ENCODE data around the gene UBTD2.
"Not testable (repeated sequence)": the region's sequence is repeated elsewhere in the genome, so short reads cannot be mapped to it uniquely, and the experiment has no call there.

Gene UBTD2

DNA sequence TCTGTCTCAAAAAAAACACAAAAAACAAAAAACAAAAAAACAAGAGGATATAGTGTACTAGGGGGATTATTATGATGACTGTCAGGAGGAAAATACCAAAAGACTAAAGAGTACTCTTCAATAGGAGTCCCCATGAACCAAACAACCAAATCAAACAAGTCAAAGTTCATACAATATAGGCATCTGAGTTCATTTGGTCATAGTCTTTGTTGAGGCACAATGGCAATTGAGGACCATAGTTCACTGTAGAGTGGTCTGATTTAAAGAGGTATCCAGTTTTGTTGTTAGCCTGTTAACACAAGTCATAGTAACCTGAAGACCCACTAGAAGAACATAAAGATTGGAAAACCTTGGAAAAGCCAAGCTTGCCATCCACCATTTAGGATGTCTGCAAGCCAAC lies 11.3 kb upstream of the UBTD2 start:
- ATAC-seq: no peak
- no peak for TF ChIP-seq ZNF70 (CRISPR knock-in tag; IDR thresholded peaks at IDR 0.05)
- TF ChIP-seq, protein P1, sequence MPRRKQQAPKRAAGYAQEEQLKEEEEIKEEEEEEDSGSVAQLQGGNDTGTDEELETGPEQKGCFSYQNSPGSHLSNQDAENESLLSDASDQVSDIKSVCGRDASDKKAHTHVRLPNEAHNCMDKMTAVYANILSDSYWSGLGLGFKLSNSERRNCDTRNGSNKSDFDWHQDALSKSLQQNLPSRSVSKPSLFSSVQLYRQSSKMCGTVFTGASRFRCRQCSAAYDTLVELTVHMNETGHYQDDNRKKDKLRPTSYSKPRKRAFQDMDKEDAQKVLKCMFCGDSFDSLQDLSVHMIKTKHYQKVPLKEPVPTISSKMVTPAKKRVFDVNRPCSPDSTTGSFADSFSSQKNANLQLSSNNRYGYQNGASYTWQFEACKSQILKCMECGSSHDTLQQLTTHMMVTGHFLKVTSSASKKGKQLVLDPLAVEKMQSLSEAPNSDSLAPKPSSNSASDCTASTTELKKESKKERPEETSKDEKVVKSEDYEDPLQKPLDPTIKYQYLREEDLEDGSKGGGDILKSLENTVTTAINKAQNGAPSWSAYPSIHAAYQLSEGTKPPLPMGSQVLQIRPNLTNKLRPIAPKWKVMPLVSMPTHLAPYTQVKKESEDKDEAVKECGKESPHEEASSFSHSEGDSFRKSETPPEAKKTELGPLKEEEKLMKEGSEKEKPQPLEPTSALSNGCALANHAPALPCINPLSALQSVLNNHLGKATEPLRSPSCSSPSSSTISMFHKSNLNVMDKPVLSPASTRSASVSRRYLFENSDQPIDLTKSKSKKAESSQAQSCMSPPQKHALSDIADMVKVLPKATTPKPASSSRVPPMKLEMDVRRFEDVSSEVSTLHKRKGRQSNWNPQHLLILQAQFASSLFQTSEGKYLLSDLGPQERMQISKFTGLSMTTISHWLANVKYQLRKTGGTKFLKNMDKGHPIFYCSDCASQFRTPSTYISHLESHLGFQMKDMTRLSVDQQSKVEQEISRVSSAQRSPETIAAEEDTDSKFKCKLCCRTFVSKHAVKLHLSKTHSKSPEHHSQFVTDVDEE (CRISPR knock-in tag; IDR thresholded peaks at IDR 0.05): no peak

DNA sequence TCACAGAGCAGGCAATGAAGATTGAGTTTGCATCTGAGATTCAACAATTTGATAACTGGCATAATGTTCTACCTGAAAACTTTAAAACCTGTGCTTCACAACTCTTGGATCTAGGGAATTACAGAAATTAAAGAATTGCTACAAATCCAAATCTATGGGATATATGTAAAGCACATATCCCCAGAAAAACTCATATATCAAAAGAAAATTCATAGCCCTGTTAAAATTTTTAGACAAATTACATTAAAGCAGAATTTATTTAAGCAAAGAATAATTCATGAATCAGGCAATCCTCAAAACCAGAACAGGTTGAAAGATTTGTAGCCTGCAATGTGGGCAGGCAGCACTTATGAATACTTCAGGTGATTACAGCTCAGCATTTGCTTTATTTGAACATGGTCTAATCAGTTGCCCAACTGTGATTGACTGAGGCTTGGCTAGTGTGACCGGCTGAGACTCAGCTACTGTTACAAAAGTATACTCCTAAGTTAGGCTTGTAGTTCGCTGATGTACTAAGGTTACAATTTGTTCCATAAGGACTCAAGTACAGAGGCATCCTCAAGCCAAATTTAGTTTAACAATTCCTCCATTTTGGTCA lies 10.3 kb upstream of the UBTD2 start:
- ATAC-seq: no peak
- TF ChIP-seq ZNF8 (CRISPR knock-in tag; IDR thresholded peaks at IDR 0.05) (no peak), ZC3H10 (CRISPR knock-in tag; IDR thresholded peaks at IDR 0.05) (no peak), BACH2 (CRISPR knock-in tag; IDR thresholded peaks at IDR 0.05; ENCODE audit: borderline replicate concordance) (no peak), RARB (CRISPR knock-in tag; IDR thresholded peaks at IDR 0.05) (no peak), ZFP3 (CRISPR knock-in tag; IDR thresholded peaks at IDR 0.05) (no peak), ESRRG (CRISPR knock-in tag; IDR thresholded peaks at IDR 0.05) (no peak), TCF4 (CRISPR knock-in tag; IDR thresholded peaks at IDR 0.05; ENCODE audit: borderline replicate concordance) (no peak), ARNTL (CRISPR knock-in tag; IDR thresholded peaks at IDR 0.05; ENCODE audit: borderline replicate concordance, low read depth) (no peak)
- TF ChIP-seq, protein P2, sequence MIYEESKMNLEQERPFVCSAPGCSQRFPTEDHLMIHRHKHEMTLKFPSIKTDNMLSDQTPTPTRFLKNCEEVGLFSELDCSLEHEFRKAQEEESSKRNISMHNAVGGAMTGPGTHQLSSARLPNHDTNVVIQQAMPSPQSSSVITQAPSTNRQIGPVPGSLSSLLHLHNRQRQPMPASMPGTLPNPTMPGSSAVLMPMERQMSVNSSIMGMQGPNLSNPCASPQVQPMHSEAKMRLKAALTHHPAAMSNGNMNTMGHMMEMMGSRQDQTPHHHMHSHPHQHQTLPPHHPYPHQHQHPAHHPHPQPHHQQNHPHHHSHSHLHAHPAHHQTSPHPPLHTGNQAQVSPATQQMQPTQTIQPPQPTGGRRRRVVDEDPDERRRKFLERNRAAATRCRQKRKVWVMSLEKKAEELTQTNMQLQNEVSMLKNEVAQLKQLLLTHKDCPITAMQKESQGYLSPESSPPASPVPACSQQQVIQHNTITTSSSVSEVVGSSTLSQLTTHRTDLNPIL (CRISPR knock-in tag; IDR thresholded peaks at IDR 0.05; ENCODE audit: low read depth): no peak
- TF ChIP-seq, protein P1 (CRISPR knock-in tag; IDR thresholded peaks at IDR 0.05): no peak
- TF ChIP-seq, protein P3, sequence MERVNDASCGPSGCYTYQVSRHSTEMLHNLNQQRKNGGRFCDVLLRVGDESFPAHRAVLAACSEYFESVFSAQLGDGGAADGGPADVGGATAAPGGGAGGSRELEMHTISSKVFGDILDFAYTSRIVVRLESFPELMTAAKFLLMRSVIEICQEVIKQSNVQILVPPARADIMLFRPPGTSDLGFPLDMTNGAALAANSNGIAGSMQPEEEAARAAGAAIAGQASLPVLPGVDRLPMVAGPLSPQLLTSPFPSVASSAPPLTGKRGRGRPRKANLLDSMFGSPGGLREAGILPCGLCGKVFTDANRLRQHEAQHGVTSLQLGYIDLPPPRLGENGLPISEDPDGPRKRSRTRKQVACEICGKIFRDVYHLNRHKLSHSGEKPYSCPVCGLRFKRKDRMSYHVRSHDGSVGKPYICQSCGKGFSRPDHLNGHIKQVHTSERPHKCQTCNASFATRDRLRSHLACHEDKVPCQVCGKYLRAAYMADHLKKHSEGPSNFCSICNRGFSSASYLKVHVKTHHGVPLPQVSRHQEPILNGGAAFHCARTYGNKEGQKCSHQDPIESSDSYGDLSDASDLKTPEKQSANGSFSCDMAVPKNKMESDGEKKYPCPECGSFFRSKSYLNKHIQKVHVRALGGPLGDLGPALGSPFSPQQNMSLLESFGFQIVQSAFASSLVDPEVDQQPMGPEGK (CRISPR knock-in tag; IDR thresholded peaks at IDR 0.05; ENCODE audit: borderline replicate concordance): no peak
- TF ChIP-seq, protein P4, sequence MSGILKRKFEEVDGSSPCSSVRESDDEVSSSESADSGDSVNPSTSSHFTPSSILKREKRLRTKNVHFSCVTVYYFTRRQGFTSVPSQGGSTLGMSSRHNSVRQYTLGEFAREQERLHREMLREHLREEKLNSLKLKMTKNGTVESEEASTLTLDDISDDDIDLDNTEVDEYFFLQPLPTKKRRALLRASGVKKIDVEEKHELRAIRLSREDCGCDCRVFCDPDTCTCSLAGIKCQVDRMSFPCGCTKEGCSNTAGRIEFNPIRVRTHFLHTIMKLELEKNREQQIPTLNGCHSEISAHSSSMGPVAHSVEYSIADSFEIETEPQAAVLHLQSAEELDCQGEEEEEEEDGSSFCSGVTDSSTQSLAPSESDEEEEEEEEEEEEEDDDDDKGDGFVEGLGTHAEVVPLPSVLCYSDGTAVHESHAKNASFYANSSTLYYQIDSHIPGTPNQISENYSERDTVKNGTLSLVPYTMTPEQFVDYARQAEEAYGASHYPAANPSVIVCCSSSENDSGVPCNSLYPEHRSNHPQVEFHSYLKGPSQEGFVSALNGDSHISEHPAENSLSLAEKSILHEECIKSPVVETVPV (CRISPR knock-in tag; IDR thresholded peaks at IDR 0.05): no peak

DNA sequence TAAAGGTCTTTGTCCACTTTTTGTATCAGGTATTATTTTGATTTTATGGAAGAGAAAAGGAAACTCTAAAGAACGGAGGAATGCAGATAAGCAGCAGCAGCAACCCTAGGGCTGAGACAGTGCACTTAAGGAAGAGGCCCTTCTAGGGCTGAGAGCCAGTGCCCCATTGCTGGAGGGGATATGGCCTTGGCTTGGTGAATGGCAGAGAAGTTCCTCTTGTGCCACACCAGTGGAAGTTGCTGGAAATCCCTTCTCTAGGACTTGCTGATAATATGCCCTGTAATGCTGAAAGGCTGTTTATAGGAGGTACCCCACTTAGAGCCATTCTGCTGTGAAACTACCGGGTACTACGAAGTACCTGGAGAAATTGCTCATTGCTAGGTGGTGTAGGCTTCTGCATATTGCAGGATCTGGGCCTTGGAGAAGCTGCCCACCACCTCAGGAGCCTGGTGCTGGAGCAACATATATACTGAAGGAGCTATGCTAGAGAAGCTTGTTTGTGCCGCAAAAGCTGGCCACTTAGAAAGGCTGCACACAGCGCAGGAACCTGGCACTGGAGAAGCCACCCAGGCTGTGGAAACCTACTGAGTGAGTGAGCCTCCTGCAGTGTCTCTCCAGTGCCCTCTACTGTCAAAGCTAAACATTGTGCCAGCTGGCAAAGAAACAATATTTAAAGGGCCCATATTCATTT lies 9.6 kb upstream of the UBTD2 start:
- ATAC-seq: peak; percentile 99
- TF ChIP-seq ZNF565 (CRISPR knock-in tag; conservative IDR thresholded peaks at IDR 0.05; ENCODE audit: low read depth): no peak
- TF ChIP-seq OSR1 (CRISPR knock-in tag; IDR thresholded peaks at IDR 0.05): no peak
- TF ChIP-seq CSDC2 (CRISPR knock-in tag; IDR thresholded peaks at IDR 0.05): no peak
- TF ChIP-seq, protein P3 (CRISPR knock-in tag; IDR thresholded peaks at IDR 0.05; ENCODE audit: borderline replicate concordance): no peak
- TF ChIP-seq, protein P4 (CRISPR knock-in tag; IDR thresholded peaks at IDR 0.05): no peak
- TF ChIP-seq, protein P2 (CRISPR knock-in tag; IDR thresholded peaks at IDR 0.05; ENCODE audit: low read depth): no peak

DNA sequence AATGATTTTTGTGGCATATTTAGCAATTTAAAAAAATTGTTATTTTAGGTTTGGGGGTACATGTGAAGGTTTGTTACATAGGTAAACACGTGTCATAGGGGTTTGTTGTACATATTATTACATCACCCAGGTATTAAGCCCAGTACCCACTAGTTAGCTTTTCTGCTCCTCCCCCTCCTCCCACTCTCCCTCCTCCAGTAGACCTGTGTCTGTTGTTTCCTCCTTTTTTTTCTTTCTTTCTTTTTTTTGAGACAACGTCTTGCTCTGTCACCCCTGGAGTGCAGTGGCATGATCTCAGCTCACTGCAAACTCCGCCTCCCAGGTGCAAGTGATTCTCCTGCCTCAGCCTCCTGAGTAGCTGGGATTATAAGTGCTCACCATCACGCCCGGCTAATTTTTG lies 8.3 kb upstream of the UBTD2 start:
- ATAC-seq: not testable (repeated sequence)
